AG10803 (cell line): ENCODE measurements around the gene AGXT2.
"Not testable (repeated sequence)": the region's sequence is repeated elsewhere in the genome, so short reads cannot be mapped to it uniquely, and the experiment has no call there.

Source experiments
- DNase-seq: peaks from one replicate; pipeline ENCODE4 v3.0.0; 2010; ENCODE audit warnings: low read depth
- H3K4me3 ChIP-seq: 2 replicates; pipeline ENCODE4 v1.5.1; 2011; ENCODE audit warnings: mild to moderate bottlenecking, low read length, control low read depth
- CTCF ChIP-seq: conservative IDR thresholded peaks from 2 replicates; pipeline ENCODE4 v1.5.1; 2011; ENCODE audit warnings: mild to moderate bottlenecking, low read length, control low read depth, inconsistent platforms

The AGXT2 gene

GRCh38 chr5:35042781-35043180, 5.0 kb downstream of the AGXT2 start:
- no peak overlapping the region for H3K4me3 ChIP-seq
- DNase-seq: no peak
- no peak for TF ChIP-seq CTCF

- H3K4me3 ChIP-seq: no peak overlapping the region
- peak; percentile 45 for DNase-seq
- TF ChIP-seq CTCF: no peak
Measured at GRCh38 chr5:35041261-35041660, 6.5 kb downstream of the AGXT2 start.

- no peak for TF ChIP-seq CTCF
- peak; percentile 43 for DNase-seq
- no peak overlapping the region for H3K4me3 ChIP-seq
Measured at GRCh38 chr5:35038891-35039290, 8.9 kb downstream of the AGXT2 start.

- TF ChIP-seq CTCF: no peak
- H3K4me3 ChIP-seq: no peak overlapping the region
- DNase-seq: peak; percentile 19
Measured at GRCh38 chr5:35036536-35036935, 11.2 kb downstream of the AGXT2 start.

GRCh38 chr5:35035929-35036328, 11.8 kb downstream of the AGXT2 start:
- H3K4me3 ChIP-seq: not testable (repeated sequence)
- peak; percentile 24 for DNase-seq

- DNase-seq: no peak
- TF ChIP-seq CTCF: no peak
- H3K4me3 ChIP-seq: no peak overlapping the region
Measured at GRCh38 chr5:35035271-35035670, 12.5 kb downstream of the AGXT2 start.

GRCh38 chr5:35032356-35032755, 15.4 kb downstream of the AGXT2 start:
- DNase-seq: no peak
- no peak overlapping the region for H3K4me3 ChIP-seq
- TF ChIP-seq CTCF: no peak

- no peak for TF ChIP-seq CTCF
- H3K4me3 ChIP-seq: no peak overlapping the region
- peak; percentile 62 for DNase-seq
Measured at GRCh38 chr5:35031276-35031675, 16.5 kb downstream of the AGXT2 start.
